K562 (cell line): ENCODE measurements around the gene HTRA3. TPM values are rescaled to one million over a fixed set of nuclear protein-coding genes. Genes with fewer than 3 reads are reported as not detected.

ENCODE experiments used
- CC2D1A ChIP-seq: fragments of 450-650 bp; IDR thresholded peaks from 2 replicates; pipeline ENCODE4 v1.6.1; 2017; ENCODE audit warnings: mild to moderate bottlenecking
- ILF3 ChIP-seq: fragments of 450-650 bp; IDR thresholded peaks from 2 replicates; pipeline ENCODE4 v1.6.1; 2018; ENCODE audit warnings: antibody characterized with exemption, mild to moderate bottlenecking, moderate library complexity, borderline replicate concordance
- L3MBTL2 ChIP-seq: fragments of 450-650 bp; IDR thresholded peaks from 2 replicates; pipeline ENCODE4 v1.6.1; 2016; ENCODE audit warnings: mild to moderate bottlenecking, moderate library complexity
- RBM14 ChIP-seq: fragments of 200-400 bp; formaldehyde crosslinking; IDR thresholded peaks from 2 replicates; pipeline ENCODE4 v1.6.1; 2018; ENCODE audit warnings: low read depth, mild to moderate bottlenecking, low read length, moderate library complexity, borderline replicate concordance; ENCODE audit not compliant: insufficient read depth
- RERE ChIP-seq: sonication (generic); formaldehyde crosslinking; IDR thresholded peaks from 2 replicates; pipeline ENCODE4 v1.8.0; 2023; ENCODE audit warnings: missing genetic modification reagents, mild to moderate bottlenecking, borderline replicate concordance
- SIX5 ChIP-seq, 2 experiments: IDR thresholded peaks; 2 replicates each; pipeline ENCODE4 v1.6.1; 2011; ENCODE audit warnings: low read length in 2 of 2, borderline replicate concordance in 1 of 2, low read depth in 1 of 2, mild to moderate bottlenecking in 1 of 2, moderate library complexity in 1 of 2; ENCODE audit not compliant: insufficient read depth in 1 of 2
- SLC30A9 ChIP-seq: fragments of 250-450 bp; sonication (Bioruptor Pico); IDR thresholded peaks from 2 replicates; pipeline ENCODE4 v1.8.0; 2022; ENCODE audit warnings: mild to moderate bottlenecking, moderate library complexity
- U2AF2 ChIP-seq: fragments of 200-400 bp; formaldehyde crosslinking; optimal IDR thresholded peaks from 2 replicates; pipeline ENCODE3; 2017; ENCODE audit warnings: low read depth, mild to moderate bottlenecking, low read length
- YY1 ChIP-seq, 3 experiments: IDR thresholded peaks; 2 replicates each; pipeline ENCODE4 v1.6.1; 2011; ENCODE audit warnings: low read length in 2 of 3, mild to moderate bottlenecking in 2 of 3, moderate library complexity in 2 of 3, borderline replicate concordance in 1 of 3, control low read depth in 1 of 3, low read depth in 1 of 3; ENCODE audit not compliant: insufficient read depth in 3 of 3, insufficient replicate concordance in 2 of 3, control insufficient read depth in 1 of 3, insufficient read length in 1 of 3; ENCODE audit errors: extremely low read depth in 1 of 3
- ZNF79 ChIP-seq: fragments of 250-450 bp; sonication (Bioruptor Pico); IDR thresholded peaks from 2 replicates; pipeline ENCODE4 v1.4.0; 2020; ENCODE audit warnings: low read depth, mild to moderate bottlenecking, moderate library complexity
- polyA plus RNA-seq, 8 experiments: library from polyadenylated mRNA; depleted of rRNA in 4 of 8; stranded (reverse) in 5 of 8; unstranded in 3 of 8; fragments of >200 nt; fragmentation: Nextera tagmentation in 2 of 8; fragmentation: Illumina TruSeq in 1 of 8; extraction: Ambion mirVana in 2 of 8; extraction: Trizol in 1 of 8; gene quantifications; 2 replicates each; pipeline versions ENCODE4 v1.2.1 to v1.2.3, GENCODE V29; 2011 to 2014; ENCODE audit warnings: inconsistent platforms in 1 of 8, missing spikeins in 1 of 8
- total RNA-seq, 7 experiments: library from RNA; depleted of rRNA in 6 of 7; stranded (reverse); fragments of >200 nt in 6 of 7; fragmentation: Illumina TruSeq in 2 of 7; extraction: Trizol in 2 of 7; gene quantifications; 2 replicates each; pipeline versions ENCODE4 v1.2.1 to v1.2.3, GENCODE V29; 2011 to 2021; ENCODE audit warnings: low replicate concordance in 1 of 7

The HTRA3 gene
- total and polyA plus RNA-seq, 9 of the 15 experiments (the other 6 are each of a cell fraction or from before 2014, with no cell fraction given) = 0.04 TPM; not detected in 8

DNA sequence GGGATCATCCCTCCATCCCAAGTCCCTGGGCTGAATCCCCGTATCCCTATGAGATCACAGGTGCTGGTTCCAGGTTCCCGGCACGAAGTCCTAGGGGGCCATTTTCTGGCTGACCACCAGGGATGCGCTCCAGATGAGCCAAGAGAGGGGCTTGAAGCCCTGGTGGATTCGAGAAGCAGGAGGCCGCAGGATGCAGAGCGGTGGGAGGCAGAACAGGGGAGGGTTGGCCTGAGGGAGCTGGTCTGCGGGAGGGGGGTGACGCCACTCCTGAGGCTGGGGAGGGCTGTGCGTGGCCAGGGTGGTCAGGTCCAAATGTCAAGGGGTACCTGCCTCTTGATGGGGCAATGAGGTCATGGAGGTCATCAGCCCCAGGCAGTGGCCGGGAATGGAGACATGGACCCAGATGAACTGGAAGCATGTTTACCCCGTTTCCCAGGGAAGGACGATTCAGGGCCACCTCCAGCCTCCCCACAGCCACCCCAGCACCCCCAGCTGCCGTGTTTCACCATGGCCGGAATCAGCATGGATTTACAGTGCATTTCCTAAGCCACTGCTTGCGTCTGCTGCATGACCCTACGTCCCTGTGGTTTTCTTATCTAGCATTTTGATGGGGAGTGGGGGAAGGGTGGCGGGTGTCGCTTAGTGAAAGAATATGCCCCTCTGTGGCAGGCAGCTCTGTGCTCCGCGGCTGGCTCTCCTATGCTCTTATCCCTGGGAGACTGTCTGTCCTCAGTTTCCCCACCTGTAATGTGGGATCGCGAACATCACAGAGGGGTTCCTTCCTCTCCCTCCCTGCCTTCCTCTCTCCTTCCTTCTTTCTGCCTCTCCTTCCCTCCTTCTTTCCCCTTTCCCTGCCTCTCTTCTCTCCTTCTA is 17.0 kb upstream of the HTRA3 start (continued):
- TF ChIP-seq SIX5 (IDR thresholded peaks at IDR 0.05; ENCODE audit: borderline replicate concordance in 1 of 2, insufficient read depth in 1 of 2, low read depth in 1 of 2, low read length in 2 of 2) (no peak), ILF3 (no peak), ZNF79 (CRISPR knock-in tag) (no peak), RBM14 (no peak), SLC30A9 (CRISPR knock-in tag) (no peak), RERE (CRISPR knock-in tag) (no peak), YY1 (IDR thresholded peaks at IDR 0.05; ENCODE audit: borderline replicate concordance in 1 of 3, control insufficient read depth in 1 of 3, extremely low read depth in 1 of 3, insufficient read depth in 3 of 3, insufficient read length in 1 of 3, insufficient replicate concordance in 2 of 3, low read depth in 1 of 3, low read length in 2 of 3) (no peak), L3MBTL2 (0 out of 2 replicates have a peak, but pooled peaks have one; percentile 28), CC2D1A (no peak), U2AF2 (no peak)
- TF ChIP-seq, all 486 proteins: peak for 118
